HepG2 (cell line): ENCODE measurements around the gene DRAM1. TPM values are rescaled to one million over a fixed set of nuclear protein-coding genes. Genes with fewer than 3 reads are reported as not detected.

Experiments used
- ATAC-seq: fragments of 200-7000 bp; cut with Tn5 transposase; 3 replicates; pipeline ENCODE4 v1.9.1; 2020; ENCODE audit warnings: mild to moderate bottlenecking, moderate library complexity
- BruUV-seq: library from RNA; stranded (reverse); fragments of 400-500 nt; replicated peaks from 2 replicates; lab custom pipeline; 2021; lab: Mats Ljungman, UMichigan
- CTCF ChIA-PET: fragments of 300-600 bp; formaldehyde crosslinking; extraction: SDS; loops from one replicate; lab custom pipeline; 2021; ENCODE audit warnings: low total read pairs, inconsistent platforms, low intra/inter-chr PET ratio; lab: Yijun Ruan, JAX
- POLR2A ChIA-PET: fragments of 350-600 bp; sonication (Branson Sonifier 250); formaldehyde crosslinking; loops from one replicate; lab custom pipeline; 2020; ENCODE audit warnings: antibody characterized with exemption, inconsistent platforms; lab: Yijun Ruan, JAX
- DNase-seq: peaks from one replicate; pipeline ENCODE4 v3.0.0-alpha.2; 2015; ENCODE audit warnings: low spot score
- FAIRE-seq: peaks from 3 replicates; lab custom pipeline; 2011; peaks lifted over from hg19 to GRCh38; lab: Jason Lieb, UNC
- H2AFZ ChIP-seq: one replicate; pipeline ENCODE4 v1.6.1; 2011; ENCODE audit warnings: low read length, inconsistent platforms
- H3K27ac ChIP-seq: fragments of 300-600 bp; 3 replicates; pipeline ENCODE4 v1.8.0; 2011; ENCODE audit warnings: mixed run types, mild to moderate bottlenecking, mixed read lengths, low read length, inconsistent platforms; ENCODE audit not compliant: insufficient read depth; ENCODE audit errors: extremely low read length
- H3K27me3 ChIP-seq, 2 experiments: fragments of 200-600 bp in 1 of 2; 2 replicates in 1 of 2; 3 replicates in 1 of 2; pipeline versions ENCODE4 v1.6.0 to v1.8.0; 2011; ENCODE audit warnings: low read length in 2 of 2, mild to moderate bottlenecking in 2 of 2, moderate library complexity in 2 of 2, inconsistent platforms in 1 of 2; ENCODE audit not compliant: insufficient read depth in 2 of 2, control insufficient read depth in 1 of 2
- H3K36me3 ChIP-seq, 2 experiments: fragments of 200-600 bp in 1 of 2; replicated peaks in 1 of 2; 2 replicates in 1 of 2; 3 replicates in 1 of 2; pipeline versions ENCODE4 v1.5.1 to v1.8.0; 2011; ENCODE audit warnings: low read length in 2 of 2, inconsistent platforms in 1 of 2; ENCODE audit not compliant: insufficient read depth in 2 of 2, control insufficient read depth in 1 of 2
- H3K4me1 ChIP-seq: 2 replicates; pipeline ENCODE4 v1.5.1; 2012; ENCODE audit warnings: low read length, inconsistent platforms; ENCODE audit not compliant: insufficient read depth
- H3K4me2 ChIP-seq: 2 replicates; pipeline ENCODE4 v1.6.0; 2011; ENCODE audit warnings: low read depth, low read length, inconsistent platforms
- H3K4me3 ChIP-seq, 3 experiments: fragments of 200-600 bp in 1 of 3; sonication (generic), shearing (Covaris generic) in 1 of 3; replicated peaks in 1 of 3; 2 replicates each; pipeline ENCODE4 v1.5.1; 2011 to 2016; ENCODE audit warnings: low read length in 3 of 3, inconsistent platforms in 2 of 3, low read depth in 2 of 3, mild to moderate bottlenecking in 2 of 3, control low read depth in 1 of 3, mixed read lengths in 1 of 3; ENCODE audit not compliant: insufficient read depth in 1 of 3
- H3K79me2 ChIP-seq: one replicate; pipeline ENCODE4 v1.6.1; 2011; ENCODE audit warnings: low read length, inconsistent platforms; ENCODE audit not compliant: insufficient read depth
- H3K9ac ChIP-seq: 2 replicates; pipeline ENCODE4 v1.6.0; 2011; ENCODE audit warnings: mild to moderate bottlenecking, low read depth, low read length, inconsistent platforms; ENCODE audit not compliant: insufficient read depth
- H3K9me3 ChIP-seq: 2 replicates; pipeline ENCODE4 v1.5.1; 2012; ENCODE audit warnings: mild to moderate bottlenecking, low read length
- H4K20me1 ChIP-seq: 2 replicates; pipeline ENCODE4 v1.6.0; 2011; ENCODE audit warnings: inconsistent platforms, mild to moderate bottlenecking, low read length, moderate library complexity; ENCODE audit not compliant: insufficient read depth
- NR3C1 ChIP-seq: sonication (generic); formaldehyde crosslinking; IDR thresholded peaks from 2 replicates; pipeline ENCODE4 v1.4.0; 2020; ENCODE audit warnings: missing genetic modification reagents
- PTBP1 ChIP-seq: fragments of 200-400 bp; formaldehyde crosslinking; IDR thresholded peaks from 2 replicates; pipeline ENCODE4 v1.6.1; 2018; ENCODE audit warnings: low read length, low read depth; ENCODE audit not compliant: poor library complexity, severe bottlenecking
- THRA ChIP-seq: sonication (generic); formaldehyde crosslinking; IDR thresholded peaks from 2 replicates; pipeline ENCODE4 v1.4.0; 2020; ENCODE audit warnings: missing genetic modification reagents, borderline replicate concordance
- USF2 ChIP-seq, 2 experiments: sonication (generic) in 1 of 2; formaldehyde crosslinking in 1 of 2; IDR thresholded peaks; 2 replicates each; pipeline versions ENCODE4 v1.5.1 to v1.6.1; 2011 to 2020; ENCODE audit warnings: borderline replicate concordance in 1 of 2, low read depth in 1 of 2, low read length in 1 of 2, mild to moderate bottlenecking in 1 of 2, missing genetic modification reagents in 1 of 2, moderate library complexity in 1 of 2
- YEATS2 ChIP-seq: sonication (generic); formaldehyde crosslinking; IDR thresholded peaks from 2 replicates; pipeline ENCODE4 v1.4.0; 2020; ENCODE audit warnings: missing genetic modification reagents, borderline replicate concordance
- WGBS: methylation state at CpG from one replicate; pipeline ENCODE4 v1.1.6; 2017; ENCODE audit warnings: low lambda C conversion rate; 5-methylcytosine and 5-hydroxymethylcytosine counted together
- in situ Hi-C: cut with HindIII; loops from 2 replicates; pipeline ENCODE4 v1.10.0; 2017; ENCODE audit warnings: low pct_unique_long_range_greater_than_20kb; ENCODE audit not compliant: extremely low pct_ligation_motif_present
- intact Hi-C: fragments of 100-400 bp; cut with micrococcal nuclease; formaldehyde crosslinking; loops from one replicate; pipeline ENCODE4 v1.10.0; 2022; ENCODE audit not compliant: unreplicated experiment
- polyA plus RNA-seq, 8 experiments: library from polyadenylated mRNA; depleted of rRNA in 3 of 8; stranded (reverse) in 7 of 8; unstranded in 1 of 8; fragments of >200 nt; fragmentation: Illumina TruSeq in 4 of 8; extraction: Trizol in 4 of 8; gene quantifications; 2 replicates each; pipeline versions ENCODE4 v1.2.1 to v1.2.3, GENCODE V29; 2011 to 2016; ENCODE audit warnings: low read depth in 4 of 8, missing spikeins in 1 of 8, mixed read lengths in 1 of 8; ENCODE audit not compliant: insufficient read depth in 1 of 8
- total RNA-seq, 5 experiments: library from RNA; depleted of rRNA; stranded (reverse); fragments of >200 nt; fragmentation: Illumina TruSeq; extraction: Trizol; gene quantifications; 2 replicates each; pipeline ENCODE4 v1.2.3, GENCODE V29; 2016; ENCODE audit warnings: low read depth in 1 of 5
- TF ChIP-seq, protein P1 (sequence below): sonication (generic); formaldehyde crosslinking; IDR thresholded peaks from 2 replicates; pipeline ENCODE4 v1.5.0; 2020; ENCODE audit warnings: missing genetic modification reagents
- TF ChIP-seq, protein P2 (sequence below): sonication (generic); formaldehyde crosslinking; IDR thresholded peaks from 2 replicates; pipeline ENCODE4 v1.8.0; 2022; ENCODE audit warnings: mild to moderate bottlenecking, missing genetic modification reagents

The DRAM1 gene
- total and polyA plus RNA-seq, 2 of the 13 experiments (the other 11 are each of a cell fraction or from before 2014, with no cell fraction given) = 20.9 to 32.6 TPM

DNA sequence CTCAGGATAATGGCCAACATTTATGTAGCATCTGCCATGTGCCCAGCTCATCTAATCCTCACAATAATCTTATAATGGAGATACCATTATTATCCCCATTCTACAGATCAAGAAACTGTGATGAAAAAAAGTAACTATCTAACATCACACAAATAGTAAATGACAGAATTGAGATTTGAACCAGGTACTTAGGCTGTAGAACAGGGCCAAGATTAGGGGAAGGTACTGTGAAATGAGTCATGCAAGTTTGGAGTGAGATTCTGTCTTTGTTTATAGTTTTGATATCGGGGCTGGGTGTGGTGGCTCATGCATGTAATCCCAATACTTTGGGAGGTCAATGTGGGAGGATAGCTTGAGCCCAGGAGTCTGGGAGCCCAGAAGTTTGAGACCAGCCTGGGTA is 45.4 kb upstream of the DRAM1 start:
- Histone ChIP-seq H3K9me3 (no peaks in the 10 kb centered on the region), H3K36me3 (no peaks in the 10 kb centered on the region), H3K27me3 (no peaks in the 10 kb centered on the region; a peak in 1 of 5 replicates), H3K4me2 (no peak overlapping the region), H3K79me2 (peaks cover 7% of the 10 kb centered on the region), H3K9ac (no peak overlapping the region), H3K4me3 (no peak overlapping the region), H2AFZ (no peak overlapping the region), H4K20me1 (no peaks in the 10 kb centered on the region), H3K4me1 (peaks cover 26% of the 10 kb centered on the region), H3K27ac (no peak overlapping the region)
- CTCF ChIA-PET = interaction anchor here (2.3 kb wide), 1 partner anchor 58 kb away, joined by 20 read pairs; no protein-coding TSS in a partner anchor
- no TSS peak for BruUV-seq
- POLR2A ChIA-PET = no interaction called here
- FAIRE-seq = no peak
- in situ Hi-C loops = loop anchor here (10.0 kb wide), 1 partner anchor 417 kb away; no protein-coding TSS in a partner anchor
- 40% methylated on average over 1 of the region's 1 CpG for WGBS
- TF ChIP-seq NR3C1 (CRISPR knock-in tag) (no peak), YEATS2 (no peak)
- no peak for DNase-seq
- no peak for ATAC-seq
- intact Hi-C loops = loop anchor here (5.0 kb wide), 1 partner anchor 425 kb away; the partner anchor contains the start of gene ARL1

- intact Hi-C loops (loop anchor here (1.0 kb wide), 3 partner anchors 7 to 424 kb away; no protein-coding TSS in a partner anchor), in situ Hi-C loops (loop anchor here (5.0 to 10.0 kb wide), 2 partner anchors 66 to 424 kb away; no protein-coding TSS in a partner anchor)
- Histone ChIP-seq H3K27me3 (no peaks in the 10 kb centered on the region; a peak in 1 of 5 replicates), H3K4me3 (no peak overlapping the region), H3K4me1 (peaks cover 7% of the 10 kb centered on the region), H3K9ac (no peak overlapping the region), H2AFZ (no peak overlapping the region), H3K79me2 (no peaks in the 10 kb centered on the region), H3K36me3 (no peaks in the 10 kb centered on the region), H4K20me1 (no peaks in the 10 kb centered on the region), H3K9me3 (no peaks in the 10 kb centered on the region), H3K4me2 (no peak overlapping the region), H3K27ac (no peak overlapping the region)
- WGBS = 31% methylated on average over 3 of the region's 3 CpGs
- FAIRE-seq = no peak
- ChIA-PET POLR2A (no interaction called here), CTCF (interaction anchor here (0.7 to 1.9 kb wide), 4 partner anchors 63 to 424 kb away, joined by 3 to 23 read pairs (median 7); no protein-coding TSS in a partner anchor)
- BruUV-seq = no TSS peak
- no peak for DNase-seq
- ATAC-seq = peak; percentile 45
- TF ChIP-seq, protein P1, sequence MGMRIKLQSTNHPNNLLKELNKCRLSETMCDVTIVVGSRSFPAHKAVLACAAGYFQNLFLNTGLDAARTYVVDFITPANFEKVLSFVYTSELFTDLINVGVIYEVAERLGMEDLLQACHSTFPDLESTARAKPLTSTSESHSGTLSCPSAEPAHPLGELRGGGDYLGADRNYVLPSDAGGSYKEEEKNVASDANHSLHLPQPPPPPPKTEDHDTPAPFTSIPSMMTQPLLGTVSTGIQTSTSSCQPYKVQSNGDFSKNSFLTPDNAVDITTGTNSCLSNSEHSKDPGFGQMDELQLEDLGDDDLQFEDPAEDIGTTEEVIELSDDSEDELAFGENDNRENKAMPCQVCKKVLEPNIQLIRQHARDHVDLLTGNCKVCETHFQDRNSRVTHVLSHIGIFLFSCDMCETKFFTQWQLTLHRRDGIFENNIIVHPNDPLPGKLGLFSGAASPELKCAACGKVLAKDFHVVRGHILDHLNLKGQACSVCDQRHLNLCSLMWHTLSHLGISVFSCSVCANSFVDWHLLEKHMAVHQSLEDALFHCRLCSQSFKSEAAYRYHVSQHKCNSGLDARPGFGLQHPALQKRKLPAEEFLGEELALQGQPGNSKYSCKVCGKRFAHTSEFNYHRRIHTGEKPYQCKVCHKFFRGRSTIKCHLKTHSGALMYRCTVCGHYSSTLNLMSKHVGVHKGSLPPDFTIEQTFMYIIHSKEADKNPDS (CRISPR knock-in tag) = no peak
- no peak for TF ChIP-seq USF2 (IDR thresholded peaks at IDR 0.05; ENCODE audit: low read depth, low read length)
- TF ChIP-seq USF2 (CRISPR knock-in tag; IDR thresholded peaks at IDR 0.05; ENCODE audit: borderline replicate concordance) = no peak
- TF ChIP-seq, protein P2, sequence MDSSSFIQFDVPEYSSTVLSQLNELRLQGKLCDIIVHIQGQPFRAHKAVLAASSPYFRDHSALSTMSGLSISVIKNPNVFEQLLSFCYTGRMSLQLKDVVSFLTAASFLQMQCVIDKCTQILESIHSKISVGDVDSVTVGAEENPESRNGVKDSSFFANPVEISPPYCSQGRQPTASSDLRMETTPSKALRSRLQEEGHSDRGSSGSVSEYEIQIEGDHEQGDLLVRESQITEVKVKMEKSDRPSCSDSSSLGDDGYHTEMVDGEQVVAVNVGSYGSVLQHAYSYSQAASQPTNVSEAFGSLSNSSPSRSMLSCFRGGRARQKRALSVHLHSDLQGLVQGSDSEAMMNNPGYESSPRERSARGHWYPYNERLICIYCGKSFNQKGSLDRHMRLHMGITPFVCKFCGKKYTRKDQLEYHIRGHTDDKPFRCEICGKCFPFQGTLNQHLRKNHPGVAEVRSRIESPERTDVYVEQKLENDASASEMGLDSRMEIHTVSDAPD (CRISPR knock-in tag) = no peak
- TF ChIP-seq PTBP1 = no peak
- TF ChIP-seq THRA = no peak
Measured at GRCh38 chr12:101838628-101839323, 38.6 kb upstream of the DRAM1 start.
